A673 (cell line): ENCODE results near the gene RPS6KA5.

ENCODE experiments used
- CTCF ChIP-seq: fragments of 300-800, 200-600 bp; sonication (generic); conservative IDR thresholded peaks from 2 replicates; pipeline ENCODE4 v1.5.1; 2017; ENCODE audit warnings: low read depth, mild to moderate bottlenecking, antibody characterized with exemption, low read length, moderate library complexity, mixed read lengths
- EZH2 ChIP-seq: fragments of 200-600 bp; sonication (generic); IDR thresholded peaks from 2 replicates; pipeline ENCODE4 v1.6.1; 2017; ENCODE audit warnings: borderline replicate concordance, low read depth, mild to moderate bottlenecking, mixed read lengths, antibody characterized with exemption, low read length; ENCODE audit not compliant: poor library complexity, severe bottlenecking

DNA sequence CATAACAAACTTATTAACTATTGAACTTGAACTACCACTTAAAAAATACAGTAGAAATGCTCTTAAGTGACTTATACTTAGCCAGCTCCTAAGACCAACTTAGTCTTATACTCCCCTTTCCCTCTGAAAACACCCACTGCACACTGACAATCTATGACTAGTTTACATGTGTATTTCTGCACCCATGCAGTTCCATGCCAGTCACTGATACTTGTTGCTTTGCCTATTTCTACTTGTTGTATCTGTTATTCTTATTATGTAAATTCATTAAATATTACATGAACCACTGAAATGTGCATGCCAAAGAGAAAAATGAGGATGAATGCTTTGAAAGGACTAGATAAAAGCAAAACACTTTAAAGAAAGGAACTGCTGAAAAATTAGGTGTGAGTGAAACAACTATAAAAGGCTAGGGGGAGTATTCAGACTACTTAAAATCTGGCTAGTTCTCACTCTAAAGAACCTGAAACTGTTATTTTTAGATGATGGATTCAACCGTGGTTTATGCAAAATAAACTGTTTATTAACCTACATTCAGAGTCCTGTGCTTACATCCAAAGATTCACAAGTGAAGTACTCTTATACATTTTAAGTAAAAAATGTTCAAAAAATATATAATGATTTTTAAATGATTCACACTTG lies 74.7 kb downstream of the RPS6KA5 start:
- TF ChIP-seq CTCF (no peak), EZH2 (no peak)
